NCI-H1092 (cell line): ENCODE results near the gene UGT1A8.

Experiments
- DNase-seq: peaks from one replicate; lab custom pipeline; 2025; lab: John Stamatoyannopoulos, UW

The UGT1A8 gene

DNA sequence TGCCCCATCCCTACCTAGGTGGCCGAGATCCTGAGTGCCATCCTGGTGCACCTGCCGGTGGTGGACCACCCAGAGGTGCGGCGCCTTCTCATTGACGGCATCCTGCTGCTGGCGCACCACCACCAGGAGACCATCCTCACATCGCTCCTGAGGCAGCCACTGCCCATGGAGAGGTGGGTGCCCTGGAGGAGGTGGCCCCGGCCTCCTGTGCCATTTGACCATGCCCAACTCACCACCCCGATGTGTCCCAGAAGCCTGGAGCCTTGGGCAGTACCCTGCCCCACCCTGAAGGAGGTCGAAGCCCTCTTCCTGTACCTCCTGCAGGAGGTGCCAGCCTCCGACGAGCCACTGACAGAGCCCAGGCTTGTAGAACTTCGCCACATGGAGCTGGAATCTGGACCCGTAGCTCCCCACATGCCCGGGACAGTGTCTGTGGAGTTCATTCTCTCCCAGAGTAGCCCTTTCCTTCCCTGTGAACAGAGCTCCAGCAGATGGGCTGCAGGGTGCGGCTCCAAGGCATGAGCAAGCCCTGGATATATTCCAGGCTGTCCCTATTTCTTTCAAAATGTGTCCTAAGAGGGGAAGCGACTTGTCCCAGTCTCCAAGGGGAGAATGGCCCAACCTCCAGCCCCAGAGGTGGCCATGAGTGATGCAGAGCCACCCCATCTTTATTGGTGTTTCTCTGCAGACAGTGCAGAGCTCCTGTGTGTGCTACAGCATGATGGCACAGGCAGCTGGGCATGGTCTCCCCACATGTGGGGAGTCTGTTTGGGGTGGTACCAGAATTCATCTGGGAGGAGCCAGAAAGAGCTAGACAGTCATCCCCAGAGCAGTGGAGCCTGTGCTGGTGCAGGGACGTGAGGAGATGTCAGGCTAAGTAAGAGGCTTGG lies 202.7 kb downstream of the UGT1A8 start:
- no peak for DNase-seq

DNA sequence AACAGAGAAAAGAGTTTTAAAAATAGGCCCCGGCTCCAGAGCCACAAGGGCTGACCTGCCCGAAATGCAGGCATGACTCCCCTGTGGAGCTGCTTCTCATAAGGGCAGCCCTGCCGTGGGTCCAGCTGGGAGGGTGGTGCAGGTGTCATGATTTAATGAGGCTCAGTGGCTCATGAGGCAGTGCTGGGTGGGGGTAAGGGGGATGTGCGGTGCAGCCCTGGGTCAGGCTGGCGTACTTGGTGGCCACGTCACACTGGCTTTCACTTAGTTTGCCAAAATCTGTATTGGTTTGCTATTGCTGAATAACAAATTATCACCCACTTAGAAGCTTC lies 203.3 kb downstream of the UGT1A8 start:
- no peak for DNase-seq

GRCh38 chr2:233821196-233821595 lies 203.8 kb downstream of the UGT1A8 start:
- DNase-seq, result no peak

GRCh38 chr2:233821709-233822100 lies 204.3 kb downstream of the UGT1A8 start:
- DNase-seq, result no peak

DNA sequence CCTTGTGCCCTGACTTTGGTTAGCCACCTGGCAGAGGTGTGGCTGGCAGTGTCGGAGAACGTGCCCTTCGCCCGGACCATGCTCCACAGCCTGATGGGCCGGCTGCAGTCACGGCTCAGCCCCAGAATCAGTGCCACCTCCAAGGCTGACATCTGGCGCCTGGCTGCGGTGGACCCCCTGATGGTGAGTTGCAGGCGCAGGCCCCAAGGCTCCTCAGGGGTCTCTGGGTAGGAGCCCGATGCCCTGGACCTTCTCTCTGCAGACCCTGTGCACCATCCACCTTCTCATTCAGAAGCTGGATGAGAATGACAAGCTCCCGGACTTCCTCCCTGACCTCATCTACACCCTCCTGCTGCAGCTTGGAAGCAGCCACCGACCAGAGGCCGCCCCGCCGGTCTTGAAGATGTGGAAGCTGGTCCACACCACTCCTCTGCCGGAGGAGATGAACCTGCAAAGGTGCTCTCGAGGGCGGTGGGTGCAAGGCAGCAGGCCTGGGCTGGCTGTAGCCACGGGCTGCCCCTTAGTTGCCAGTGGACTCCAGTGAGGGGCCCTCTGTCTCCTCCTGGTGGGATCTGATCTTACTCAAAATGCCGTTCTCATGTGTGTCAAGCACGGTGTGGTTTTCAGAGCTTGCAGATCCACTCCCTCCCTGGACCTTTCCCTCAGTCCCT lies 204.8 kb downstream of the UGT1A8 start:
- no peak for DNase-seq
